GM12878 (cell line): ENCODE measurements around the gene FLACC1. TPM values are rescaled to one million over a fixed set of nuclear protein-coding genes. Genes with fewer than 3 reads are reported as not detected.

Experiments
- ATAC-seq: fragments of 200-7000 bp; cut with Tn5 transposase; 3 replicates; pipeline ENCODE4 v1.9.1; 2020; ENCODE audit warnings: mild to moderate bottlenecking, moderate library complexity
- BruUV-seq: library from RNA; stranded (reverse); fragments of 400-500 nt; replicated peaks from 2 replicates; lab custom pipeline; 2021; lab: Mats Ljungman, UMichigan
- CTCF ChIA-PET: fragments of 300-600 bp; sonication (Branson Sonifier 250); formaldehyde crosslinking; extraction: SDS; loops from one replicate; lab custom pipeline; 2021; ENCODE audit warnings: inconsistent platforms; lab: Yijun Ruan, JAX
- POLR2A ChIA-PET: fragments of 350-600 bp; formaldehyde crosslinking; extraction: SDS; loops from one replicate; lab custom pipeline; 2021; ENCODE audit warnings: inconsistent platforms; lab: Charles Lee
- RAD21 ChIA-PET: fragments of 300-600 bp; sonication (Branson Sonifier 250); formaldehyde crosslinking; loops from one replicate; lab custom pipeline; 2023; ENCODE audit warnings: antibody characterized with exemption; ENCODE audit not compliant: unreplicated experiment; lab: Charles Lee
- SMC1A ChIA-PET: fragments of 300-600 bp; sonication (Branson Sonifier 250); formaldehyde crosslinking; loops from one replicate; lab custom pipeline; 2023; ENCODE audit not compliant: unreplicated experiment, uncharacterized antibody; lab: Charles Lee
- DNase-seq: peaks from one replicate; pipeline ENCODE4 v3.0.0-alpha.2; 2011; ENCODE audit warnings: low read depth, low spot score
- FAIRE-seq: peaks from 3 replicates; lab custom pipeline; 2011; peaks lifted over from hg19 to GRCh38; lab: Jason Lieb, UNC
- H2AFZ ChIP-seq: 2 replicates; pipeline ENCODE4 v1.6.0; 2011; ENCODE audit warnings: low read depth, low read length, control low read depth; ENCODE audit not compliant: control insufficient read depth
- H3K27ac ChIP-seq: 2 replicates; pipeline ENCODE4 v1.5.1; 2011; ENCODE audit warnings: control low read depth; ENCODE audit not compliant: control insufficient read depth, insufficient read depth
- H3K27me3 ChIP-seq, 2 experiments: replicated peaks in 1 of 2; 2 replicates each; pipeline versions ENCODE4 v1.6.0 to v1.6.1; 2011; ENCODE audit warnings: low read length in 1 of 2; ENCODE audit not compliant: control insufficient read depth in 2 of 2, insufficient read depth in 2 of 2
- H3K36me3 ChIP-seq, 2 experiments: 2 replicates each; pipeline ENCODE4 v1.5.1; 2011; ENCODE audit warnings: low read length in 1 of 2; ENCODE audit not compliant: control insufficient read depth in 2 of 2, insufficient read depth in 2 of 2
- H3K4me1 ChIP-seq: 2 replicates; pipeline ENCODE4 v1.6.1; 2011; ENCODE audit warnings: mild to moderate bottlenecking, low read length, moderate library complexity, mixed read lengths; ENCODE audit not compliant: control insufficient read depth, insufficient read depth
- H3K4me2 ChIP-seq: 2 replicates; pipeline ENCODE4 v1.6.0; 2011; ENCODE audit warnings: control low read depth; ENCODE audit not compliant: control insufficient read depth, insufficient read depth
- H3K4me3 ChIP-seq: fragments of 200-600 bp; sonication (generic); 2 replicates; pipeline ENCODE4 v1.5.1; 2016
- H3K79me2 ChIP-seq: 2 replicates; pipeline ENCODE4 v1.6.0; 2011; ENCODE audit warnings: low read length; ENCODE audit not compliant: control insufficient read depth, insufficient read depth
- H3K9ac ChIP-seq: 2 replicates; pipeline ENCODE4 v1.8.0; 2011; ENCODE audit warnings: low read length, control low read depth, mixed read lengths; ENCODE audit not compliant: control insufficient read depth, insufficient read depth
- H3K9me3 ChIP-seq: replicated peaks from 3 replicates; pipeline ENCODE4 v1.5.1; 2011; ENCODE audit warnings: mild to moderate bottlenecking, low read length; ENCODE audit not compliant: control insufficient read depth, insufficient read depth
- H4K20me1 ChIP-seq: 2 replicates; pipeline ENCODE4 v1.6.0; 2011; ENCODE audit not compliant: control insufficient read depth, insufficient read depth
- CBFB ChIP-seq: IDR thresholded peaks from 2 replicates; pipeline ENCODE4 v1.6.1; 2016; ENCODE audit warnings: antibody characterized with exemption, low read depth
- CREM ChIP-seq: IDR thresholded peaks from 2 replicates; pipeline ENCODE4 v1.6.1; 2014; ENCODE audit warnings: antibody characterized with exemption, low read depth
- EED ChIP-seq: sonication (generic); IDR thresholded peaks from 2 replicates; pipeline ENCODE4 v1.6.1; 2016; ENCODE audit warnings: antibody characterized with exemption, low read depth
- EGR1 ChIP-seq, 2 experiments: IDR thresholded peaks; 1 replicate in 1 of 2; 2 replicates in 1 of 2; pipeline ENCODE4 v1.6.1; 2011 to 2012; ENCODE audit warnings: low read depth in 2 of 2, low read length in 2 of 2, borderline replicate concordance in 1 of 2, mild to moderate bottlenecking in 1 of 2, moderate library complexity in 1 of 2
- ETV6 ChIP-seq, 2 experiments: fragments of 450-650 bp in 1 of 2; IDR thresholded peaks in 1 of 2; conservative IDR thresholded peaks in 1 of 2; 2 replicates each; pipeline ENCODE4 v1.6.1; 2014; ENCODE audit warnings: antibody characterized with exemption in 1 of 2, borderline replicate concordance in 1 of 2, low read depth in 1 of 2, mild to moderate bottlenecking in 1 of 2, moderate library complexity in 1 of 2
- HDAC6 ChIP-seq: fragments of 200-600 bp; sonication (generic); IDR thresholded peaks from one replicate; pipeline ENCODE4 v1.8.0; 2017; ENCODE audit warnings: antibody characterized with exemption; ENCODE audit not compliant: unreplicated experiment
- IKZF1 ChIP-seq: fragments of 450-650 bp; conservative IDR thresholded peaks from 2 replicates; pipeline ENCODE4 v1.6.1; 2017; ENCODE audit warnings: antibody characterized with exemption, mild to moderate bottlenecking
- IKZF2 ChIP-seq, 2 experiments: fragments of 450-650 bp; IDR thresholded peaks; 2 replicates each; pipeline ENCODE4 v1.6.1; 2017; ENCODE audit warnings: mild to moderate bottlenecking in 2 of 2, moderate library complexity in 2 of 2
- KAT2A ChIP-seq: conservative IDR thresholded peaks from 2 replicates; pipeline ENCODE4 v1.6.1; 2011; ENCODE audit warnings: low read depth, low read length; ENCODE audit not compliant: control insufficient read depth
- MTA3 ChIP-seq: IDR thresholded peaks from 2 replicates; pipeline ENCODE4 v1.6.1; 2012; ENCODE audit warnings: low read length, inconsistent platforms, borderline replicate concordance
- NFYB ChIP-seq: IDR thresholded peaks from 2 replicates; pipeline ENCODE4 v1.6.1; 2011; ENCODE audit warnings: low read depth, mild to moderate bottlenecking, low read length, improper control_type of control experiment, moderate library complexity; ENCODE audit not compliant: insufficient read depth
- PKNOX1 ChIP-seq: fragments of 450-650 bp; IDR thresholded peaks from 2 replicates; pipeline ENCODE4 v1.6.1; 2016; ENCODE audit warnings: mild to moderate bottlenecking
- POLR2A ChIP-seq: IDR thresholded peaks from 2 replicates; pipeline ENCODE4 v1.6.1; 2011; ENCODE audit warnings: low read depth, mild to moderate bottlenecking, low read length
- POLR2AphosphoS5 ChIP-seq: IDR thresholded peaks from 2 replicates; pipeline ENCODE4 v1.6.1; 2011; ENCODE audit warnings: mild to moderate bottlenecking, low read length, inconsistent platforms
- RBBP5 ChIP-seq: fragments of 200-600 bp; sonication (generic); conservative IDR thresholded peaks from 2 replicates; pipeline ENCODE4 v1.6.1; 2016
- RUNX3 ChIP-seq: IDR thresholded peaks from 2 replicates; pipeline ENCODE4 v1.6.1; 2012; ENCODE audit warnings: low read length, inconsistent platforms
- SMAD1 ChIP-seq: fragments of 450-650 bp; IDR thresholded peaks from 2 replicates; pipeline ENCODE4 v1.6.1; 2018; ENCODE audit warnings: mild to moderate bottlenecking, low read depth; ENCODE audit not compliant: partially characterized antibody
- SMAD5 ChIP-seq: IDR thresholded peaks from 2 replicates; pipeline ENCODE4 v1.6.1; 2016; ENCODE audit warnings: antibody characterized with exemption, low read depth
- SMARCA5 ChIP-seq: fragments of 450-650 bp; IDR thresholded peaks from 2 replicates; pipeline ENCODE4 v1.6.1; 2017; ENCODE audit warnings: mild to moderate bottlenecking
- ZNF687 ChIP-seq: fragments of 450-650 bp; IDR thresholded peaks from 2 replicates; pipeline ENCODE4 v1.6.1; 2017; ENCODE audit warnings: mild to moderate bottlenecking, moderate library complexity
- WGBS: methylation state at CpG from one replicate; pipeline ENCODE4 v1.1.6; 2016; ENCODE audit warnings: low lambda C conversion rate; ENCODE audit not compliant: insufficient replicate concordance, insufficient coverage; ENCODE audit errors: missing lambda C conversion rate; 5-methylcytosine and 5-hydroxymethylcytosine counted together
- in situ Hi-C: fragments of 300-500 bp; cut with MboI; formaldehyde crosslinking; loops from 9 replicates; pipeline ENCODE4 v1.14.3; 2018; ENCODE audit warnings: mixed read lengths
- intact Hi-C: fragments of 100-400 bp; cut with micrococcal nuclease; formaldehyde crosslinking; loops from one replicate; pipeline ENCODE4 v1.14.2; 2022; ENCODE audit not compliant: unreplicated experiment
- polyA plus RNA-seq, 11 experiments: library from polyadenylated mRNA; depleted of rRNA in 4 of 11; unstranded in 6 of 11; stranded (reverse) in 5 of 11; fragments of >200 nt; fragmentation: Nextera tagmentation in 4 of 11; fragmentation: Illumina TruSeq in 1 of 11; extraction: Ambion mirVana in 4 of 11; extraction: Trizol in 1 of 11; gene quantifications; 1 replicate in 1 of 11; 2 replicates in 10 of 11; pipeline versions ENCODE4 v1.2.1 to v1.2.3, GENCODE V29; 2011 to 2016; ENCODE audit warnings: inconsistent platforms in 2 of 11, missing spikeins in 2 of 11, low read depth in 1 of 11
- total RNA-seq, 4 experiments: library from RNA; depleted of rRNA in 3 of 4; stranded (reverse); fragments of >200 nt in 3 of 4; fragmentation: Illumina TruSeq in 1 of 4; extraction: Trizol in 1 of 4; gene quantifications; 2 replicates each; pipeline versions ENCODE4 v1.2.1 to v1.2.3, GENCODE V29; 2013 to 2021

The FLACC1 gene
- total and polyA plus RNA-seq, 10 of the 15 experiments (the other 5 are each of a cell fraction or from before 2014, with no cell fraction given): 0.08 to 0.54 (median 0.30) TPM; not detected in 2

GRCh38 chr2:201260302-201260800 lies 96.8 kb downstream of the FLACC1 start, which contains the start of gene CASP8:
TSS of gene CASP8 (plus strand) at chr2:201260536. CDS start at chr2:201266487, 5,951 bp downstream.
- H4K20me1 ChIP-seq: no peaks in the 10 kb centered on the region
- intact Hi-C loops (loop anchor here (10.0 kb wide), 1 partner anchor 384 kb away; the partner anchor contains the start of gene TMEM237), in situ Hi-C loops (no loop called here)
- ATAC-seq (peak; percentile 58), DNase-seq (no peak), FAIRE-seq (peak; percentile 74)
- peak within 1 kb of the TSS; percentile 62 for H3K4me3 ChIP-seq
- no peaks in the 10 kb centered on the region for H3K27me3 ChIP-seq
- ChIA-PET SMC1A (interaction anchor here (0.7 to 10.5 kb wide), 10 partner anchors 9 to 125 kb away, joined by 3 to 87 read pairs (median 9); partner anchors contain the start of gene CASP10), POLR2A (interaction anchor here (1.0 to 5.1 kb wide), 4 partner anchors 22 to 396 kb away, joined by 3 to 33 read pairs (median 3); partner anchors contain the start of gene CLK1), RAD21 (interaction anchor here (1.3 to 6.4 kb wide), 7 partner anchors 11 to 547 kb away, joined by 3 to 79 read pairs (median 5); partner anchors contain the start of gene CASP10), CTCF (interaction anchor here (0.7 to 7.1 kb wide), 4 partner anchors 23 to 104 kb away, joined by 6 to 85 read pairs (median 20); partner anchors contain the start of gene CASP10)
- peaks cover 25% of the 10 kb centered on the region for H3K4me1 ChIP-seq
- H3K9ac ChIP-seq: peak within 1 kb of the TSS; percentile 33; the same call in 1 of the 2 replicates
- WGBS: 17% methylated on average over 10 of the region's 10 CpGs
- H2AFZ ChIP-seq: peak within 1 kb of the TSS; percentile 62
- H3K79me2 ChIP-seq: peaks cover 9% of the 10 kb centered on the region
- TSS peak; percentile 63 for BruUV-seq
- H3K4me2 ChIP-seq: peak within 1 kb of the TSS; percentile 97
- peak within 1 kb of the TSS; percentile 99 for H3K27ac ChIP-seq
- no peaks in the 10 kb centered on the region for H3K9me3 ChIP-seq
- no peaks in the 10 kb centered on the region; a peak in 3 of 4 replicates for H3K36me3 ChIP-seq
- TF ChIP-seq HDAC6 (no peak), KAT2A (no peak), MTA3 (no peak), SMARCA5 (0 out of 2 replicates have a peak, but pooled peaks have one; percentile 71), EGR1 (IDR thresholded peaks at IDR 0.05; ENCODE audit: borderline replicate concordance in 1 of 2, low read depth in 2 of 2, low read length in 2 of 2) (peak in 1 of 2 experiments; percentile 52; a peak in 1 of 3 replicates), IKZF1 (peak; percentile 53; the same call in 1 of the 2 replicates), ZNF687 (peak; percentile 90), CBFB (no peak), EED (peak; percentile 44), POLR2AphosphoS5 (peak; percentile 49; the same call in 1 of the 2 replicates), RUNX3 (peak; percentile 37; the same call in 1 of the 2 replicates), SMAD1 (no peak), RBBP5 (no peak), ETV6 (conservative IDR thresholded peaks at IDR 0.05 in 1 of 2, IDR thresholded peaks at IDR 0.05 in 1 of 2; ENCODE audit: borderline replicate concordance in 1 of 2, low read depth in 1 of 2) (peak in 1 of 2 experiments; percentile 99; a peak in 2 of 4 replicates), CREM (no peak), SMAD5 (peak; percentile 67), PKNOX1 (no peak), IKZF2 (IDR thresholded peaks at IDR 0.05) (peak in 1 of 2 experiments; percentile 30; a peak in 1 of 4 replicates), POLR2A (peak; percentile 65; the same call in 1 of the 2 replicates), NFYB (no peak)
